GM19035 (cell line): ENCODE results near the gene ADAMTS17.
"Not testable (repeated sequence)": the region's sequence is repeated elsewhere in the genome, so short reads cannot be mapped to it uniquely, and the experiment has no call there.

Experiments
- ATAC-seq: cut with Tn5 transposase; IDR thresholded peaks from one replicate; pipeline ENCODE4 v1.9.1; 2021; ENCODE audit not compliant: unreplicated experiment

Gene ADAMTS17

DNA sequence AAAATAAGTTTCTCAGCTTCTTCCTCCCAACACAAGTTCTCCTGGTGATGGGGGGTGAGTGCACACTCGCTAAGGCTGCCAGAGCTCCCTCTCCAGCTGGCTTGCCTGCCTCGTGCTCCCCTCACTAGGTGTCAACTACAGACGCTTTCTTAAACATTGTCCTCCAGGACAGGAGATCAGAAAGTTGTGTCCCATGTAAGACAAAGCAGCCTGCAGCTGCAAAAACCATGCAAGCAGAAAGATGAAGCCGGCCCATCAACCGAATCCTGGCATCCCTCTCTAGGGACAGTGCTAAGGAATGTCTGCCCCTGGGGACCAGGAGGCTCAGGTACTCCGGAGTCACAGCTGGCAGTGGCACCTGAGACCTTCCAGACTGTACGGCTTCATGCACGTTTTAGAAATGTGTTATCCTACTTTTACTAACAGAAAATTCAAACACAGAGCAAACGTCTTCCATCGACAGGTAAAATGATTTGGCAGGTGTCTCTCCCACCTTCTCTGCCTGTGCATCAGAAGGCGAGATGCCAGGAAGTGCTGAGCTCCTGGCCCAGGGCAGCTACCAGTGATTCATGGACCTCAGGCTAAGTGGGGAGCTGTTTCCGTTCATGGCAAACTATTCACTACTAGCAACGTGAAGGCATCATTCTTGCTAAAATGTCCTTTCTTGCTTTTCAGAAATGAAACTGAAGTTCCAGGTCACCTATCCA lies 246.1 kb downstream of the ADAMTS17 start:
- ATAC-seq, result no peak

DNA sequence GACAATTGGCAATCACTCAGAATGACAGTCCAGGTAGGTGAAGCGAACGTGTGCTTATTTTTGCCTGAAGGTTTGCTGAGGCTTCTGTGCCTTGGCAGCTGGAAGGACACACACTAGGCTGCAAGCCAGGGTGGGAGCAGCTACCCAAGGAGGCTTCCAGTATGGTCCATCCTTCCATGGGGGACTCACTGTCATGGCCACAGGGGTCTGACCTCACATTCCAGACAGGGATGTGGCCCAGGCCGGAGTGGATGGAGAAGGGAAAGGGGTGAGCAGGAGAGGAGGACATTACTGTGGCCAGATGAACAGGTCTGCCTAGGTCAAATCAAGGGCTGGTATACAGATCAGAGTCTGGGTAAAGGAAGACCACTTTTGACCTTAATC lies 247.7 kb downstream of the ADAMTS17 start:
- ATAC-seq, result no peak

DNA sequence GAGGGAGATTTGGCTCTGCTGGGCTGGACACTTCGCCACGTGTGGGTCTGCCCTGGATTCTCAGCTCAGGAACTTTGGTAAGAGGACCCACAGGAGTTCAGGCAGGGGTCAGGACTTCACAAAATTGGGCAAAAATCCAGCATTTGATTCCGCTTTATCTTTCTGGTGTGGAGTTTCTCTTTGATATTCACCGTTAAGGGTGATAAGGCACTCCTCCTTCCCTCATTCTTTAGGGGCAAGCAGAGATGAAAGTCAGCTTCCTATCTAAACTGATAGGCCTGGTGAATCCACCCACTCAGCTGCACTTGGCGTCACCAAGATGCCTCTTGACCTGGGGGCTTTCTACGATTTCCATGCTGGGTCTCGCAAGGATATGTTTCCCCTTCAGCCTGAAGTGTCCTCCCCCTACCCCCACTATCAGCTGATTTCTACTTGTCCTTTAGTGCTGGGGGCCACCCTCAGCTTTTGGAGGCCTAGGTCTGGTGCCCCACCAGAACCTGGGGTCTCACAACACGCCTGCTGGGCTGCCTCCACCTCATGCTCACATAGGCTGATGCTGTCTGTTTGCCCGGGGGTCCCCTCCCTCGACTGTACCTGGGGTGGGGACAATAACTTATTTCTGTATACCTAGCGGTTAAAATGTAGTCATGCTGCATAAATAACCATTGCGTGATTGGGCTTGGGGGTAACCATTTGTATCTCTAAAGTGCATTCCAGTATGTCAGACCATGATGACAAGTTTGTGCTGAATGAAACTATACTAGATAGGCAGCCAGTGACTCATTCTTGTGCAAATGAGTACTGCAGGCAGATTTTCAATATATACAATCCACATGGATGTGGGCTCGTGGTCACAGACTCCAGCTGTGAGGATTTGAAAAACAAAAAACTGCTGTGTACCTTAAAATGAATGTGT lies 248.3 kb downstream of the ADAMTS17 start:
- ATAC-seq, result no peak

DNA sequence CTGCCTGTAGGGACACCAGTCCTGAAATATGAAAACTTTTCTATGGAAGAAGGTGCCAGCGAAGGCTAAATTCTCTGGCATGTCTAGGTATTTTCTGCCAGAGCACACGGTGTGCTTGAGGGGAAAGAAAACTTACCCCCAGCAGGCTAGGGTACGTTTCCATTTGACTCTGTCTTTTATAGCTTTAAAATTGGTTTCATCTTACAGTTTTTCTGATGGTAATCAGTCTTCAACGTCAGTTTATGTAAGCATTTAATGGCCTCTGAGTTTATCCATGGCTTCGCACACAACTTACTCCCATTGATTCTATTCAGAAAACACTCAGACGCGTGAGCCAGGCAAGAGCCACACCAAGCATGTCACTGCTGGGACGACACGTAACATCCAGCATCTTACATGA lies 249.7 kb downstream of the ADAMTS17 start:
- no peak for ATAC-seq

DNA sequence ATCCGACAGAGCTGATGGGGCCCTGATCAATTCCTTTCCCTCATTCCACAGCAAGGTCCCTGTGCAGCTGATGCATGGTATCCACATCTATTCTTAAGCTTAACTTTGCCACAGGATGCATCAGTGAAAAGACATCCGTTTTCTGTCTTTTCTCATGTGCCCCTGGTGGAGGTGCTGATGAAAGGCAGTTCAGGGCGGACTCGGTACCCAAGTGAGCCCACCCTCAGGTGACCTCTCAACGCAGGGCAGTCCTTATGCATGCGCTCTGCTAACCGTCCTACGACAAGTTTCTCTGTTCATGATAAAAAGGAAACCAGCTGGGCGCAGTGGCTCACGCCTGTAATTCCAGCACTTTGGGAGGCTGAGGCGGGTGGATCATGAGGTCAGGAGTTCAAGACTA lies 251.4 kb downstream of the ADAMTS17 start:
- ATAC-seq, result no peak

DNA sequence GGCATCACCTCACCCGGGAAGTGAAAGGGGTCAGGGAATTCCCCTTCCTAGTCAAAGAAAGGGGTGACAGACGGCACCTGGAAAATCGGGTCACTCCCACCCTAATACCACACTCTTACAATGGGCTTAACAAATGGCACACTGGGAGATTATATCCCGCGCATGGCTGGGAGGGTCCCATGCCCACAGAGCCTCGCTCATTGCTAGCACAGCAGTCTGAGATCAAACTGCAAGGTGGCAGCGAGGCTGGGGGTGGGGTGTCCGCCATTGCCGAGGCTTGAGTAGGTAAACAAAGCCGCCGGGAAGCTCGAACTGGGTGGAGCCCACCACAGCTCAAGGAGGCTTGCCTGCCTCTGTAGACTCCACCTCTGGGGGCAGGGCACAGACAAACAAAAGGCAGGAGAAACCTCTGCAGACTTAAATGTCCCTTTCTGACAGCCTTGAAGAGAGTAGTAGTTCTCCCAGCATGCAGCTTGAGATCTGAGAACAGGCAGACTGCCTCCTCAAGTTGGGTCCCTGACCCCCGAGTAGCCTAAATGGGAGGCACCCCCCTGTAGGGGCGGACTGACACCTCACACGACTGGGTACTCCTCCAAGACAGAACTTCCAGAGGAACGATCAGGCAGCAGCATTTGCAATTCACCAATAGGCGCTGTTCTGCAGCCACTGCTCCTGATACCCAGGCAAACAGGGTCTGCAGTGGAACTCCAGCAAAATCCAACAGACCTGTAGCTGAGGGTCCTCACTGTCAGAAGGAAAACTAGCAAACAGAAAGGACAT lies 257.5 kb downstream of the ADAMTS17 start:
- ATAC-seq, result not testable (repeated sequence)

- ATAC-seq, result no peak
These were observed 258.2 kb downstream of the ADAMTS17 start for GRCh38 chr15:100083572-100083971.

DNA sequence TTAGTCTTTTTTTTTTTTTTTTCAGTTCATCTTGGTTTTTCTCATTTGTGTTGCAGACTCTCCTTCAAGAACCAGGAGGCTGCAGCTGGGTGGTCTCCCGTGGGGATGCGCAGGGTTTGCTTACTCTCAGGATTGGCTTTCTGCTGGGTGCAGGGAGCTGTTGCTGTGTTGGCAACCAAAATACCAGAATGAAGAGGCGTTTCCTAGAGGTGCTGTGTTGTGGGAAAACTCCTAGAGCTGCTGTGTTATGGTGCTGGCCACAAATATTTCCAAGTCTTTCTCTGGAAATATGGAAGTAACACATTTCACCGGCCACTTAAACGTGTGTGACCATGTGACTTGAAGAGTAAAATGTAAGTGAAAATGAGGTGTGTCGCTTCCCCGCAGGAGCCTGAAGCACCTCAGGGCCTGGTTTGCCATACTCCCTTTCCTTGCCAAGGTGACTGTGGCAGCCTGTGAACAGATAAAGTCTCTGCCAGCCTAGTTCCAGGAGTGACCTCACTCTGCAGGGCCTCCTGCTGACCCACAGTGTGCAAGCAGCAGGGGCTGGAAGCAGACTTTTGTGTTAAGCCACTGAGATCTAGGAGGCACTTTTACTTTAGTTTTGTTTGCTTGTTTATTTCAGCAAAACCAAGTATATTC lies 258.9 kb downstream of the ADAMTS17 start:
- no peak for ATAC-seq

DNA sequence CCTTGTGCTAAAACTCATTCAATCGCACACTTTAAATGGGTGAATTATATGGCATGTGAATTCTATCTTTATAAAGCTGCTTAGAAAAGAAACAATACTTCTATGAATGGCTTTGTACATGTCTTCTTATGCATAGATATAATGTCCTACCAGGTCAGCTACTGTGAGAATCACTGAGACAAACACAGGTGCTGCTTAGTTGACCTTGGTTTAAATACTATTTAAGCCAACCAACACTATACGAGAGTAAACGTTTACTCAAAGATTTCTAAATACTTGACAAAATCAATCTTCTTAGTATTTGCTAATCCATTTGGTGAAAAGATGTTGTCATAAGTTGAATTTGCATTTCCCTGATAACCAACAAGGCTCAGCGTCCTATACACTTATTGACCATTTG lies 260.3 kb downstream of the ADAMTS17 start:
- ATAC-seq, result no peak

GRCh38 chr15:100078511-100079220 lies 263.1 kb downstream of the ADAMTS17 start:
- ATAC-seq, result no peak

DNA sequence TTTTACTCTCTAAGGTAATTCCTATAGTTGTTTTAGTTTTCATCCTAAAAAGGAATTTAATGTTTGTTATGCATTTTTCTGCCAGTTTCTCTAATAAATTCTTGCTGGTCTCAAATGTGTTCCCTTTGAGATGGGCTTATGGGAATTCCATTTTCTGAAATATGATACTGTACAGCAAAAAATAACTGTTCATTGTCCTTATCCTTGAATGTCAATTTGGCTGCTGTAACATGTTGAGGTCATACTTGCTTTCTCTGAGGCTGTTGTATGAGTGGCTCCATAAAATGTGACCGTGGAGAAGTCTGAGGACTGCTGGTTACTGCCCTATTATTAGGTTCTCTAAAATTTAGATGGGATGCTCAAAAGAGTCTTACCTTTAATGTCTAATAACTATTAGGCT lies 266.5 kb downstream of the ADAMTS17 start:
- ATAC-seq, result no peak

DNA sequence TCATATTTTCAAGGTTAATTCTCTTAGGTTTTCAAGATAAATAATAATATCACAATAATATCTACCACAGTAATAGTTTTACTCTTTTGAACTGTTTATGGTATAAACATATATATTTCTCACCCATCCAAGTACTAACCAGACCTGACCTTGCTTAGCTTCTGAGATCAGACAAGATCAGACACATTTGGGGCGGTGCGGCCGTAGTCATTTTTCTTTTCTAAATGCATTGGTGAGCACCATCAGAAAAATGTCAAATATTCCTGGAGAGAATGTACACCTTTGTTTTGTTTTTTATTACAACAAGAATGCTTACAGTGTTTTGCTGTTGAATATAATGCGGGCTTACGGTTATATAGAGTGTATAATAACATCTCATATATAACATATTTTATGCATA lies 267.8 kb downstream of the ADAMTS17 start:
- ATAC-seq, result no peak

DNA sequence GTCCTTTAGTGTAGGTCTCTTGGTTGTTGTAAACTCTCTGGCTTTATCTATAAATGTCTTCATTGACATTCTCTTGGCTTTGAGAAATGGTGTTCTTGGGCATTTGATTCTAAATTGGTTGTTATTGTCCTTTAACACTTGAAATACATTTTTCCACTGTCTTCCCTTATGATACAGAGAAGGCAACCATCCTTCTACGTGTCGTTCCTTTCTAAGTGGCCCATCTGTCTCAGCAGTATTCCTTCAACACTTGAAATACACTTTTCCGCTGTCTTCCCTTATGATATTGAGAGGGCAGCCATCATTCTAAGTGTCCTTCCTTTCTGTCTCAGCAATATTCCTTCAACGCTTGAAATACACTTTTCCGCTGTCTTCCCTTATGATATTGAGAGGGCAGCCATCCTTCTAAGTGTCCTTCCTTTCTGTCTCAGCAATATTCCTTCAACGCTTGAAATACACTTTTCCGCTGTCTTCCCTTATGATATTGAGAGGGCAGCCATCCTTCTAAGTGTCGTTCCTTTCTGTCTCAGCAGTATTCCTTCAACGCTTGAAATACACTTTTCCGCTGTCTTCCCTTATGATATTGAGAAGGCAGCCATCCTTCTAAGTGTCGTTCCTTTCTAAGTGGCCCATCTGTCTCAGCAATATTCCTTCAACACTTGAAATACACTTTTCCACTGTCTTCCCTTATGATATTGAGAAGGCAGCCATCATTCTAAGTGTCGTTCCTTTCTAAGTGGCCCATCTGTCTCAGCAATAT lies 275.1 kb downstream of the ADAMTS17 start:
- ATAC-seq, result not testable (repeated sequence)

DNA sequence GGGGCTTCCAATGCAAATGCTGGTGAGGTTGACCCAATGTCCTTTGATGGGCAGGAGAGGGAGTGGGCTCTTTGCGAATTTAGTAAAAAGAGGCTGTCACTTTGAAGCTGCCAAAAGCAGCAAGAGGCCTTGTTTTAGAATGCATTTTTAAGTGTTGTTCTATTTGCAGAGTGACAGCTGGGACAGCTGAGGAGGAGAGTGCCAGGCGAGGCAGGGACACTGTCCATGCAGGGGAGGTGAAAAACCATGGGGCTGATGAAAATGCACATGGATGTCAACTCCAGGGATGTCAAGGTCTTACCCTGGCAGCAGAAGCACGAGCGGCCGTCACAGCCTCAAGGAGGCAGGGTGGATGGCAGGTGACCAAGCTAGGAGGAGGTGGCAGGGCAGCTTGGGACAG lies 279.8 kb downstream of the ADAMTS17 start:
- no peak for ATAC-seq

GRCh38 chr15:100060276-100060926 lies 281.4 kb downstream of the ADAMTS17 start:
- ATAC-seq, result no peak

DNA sequence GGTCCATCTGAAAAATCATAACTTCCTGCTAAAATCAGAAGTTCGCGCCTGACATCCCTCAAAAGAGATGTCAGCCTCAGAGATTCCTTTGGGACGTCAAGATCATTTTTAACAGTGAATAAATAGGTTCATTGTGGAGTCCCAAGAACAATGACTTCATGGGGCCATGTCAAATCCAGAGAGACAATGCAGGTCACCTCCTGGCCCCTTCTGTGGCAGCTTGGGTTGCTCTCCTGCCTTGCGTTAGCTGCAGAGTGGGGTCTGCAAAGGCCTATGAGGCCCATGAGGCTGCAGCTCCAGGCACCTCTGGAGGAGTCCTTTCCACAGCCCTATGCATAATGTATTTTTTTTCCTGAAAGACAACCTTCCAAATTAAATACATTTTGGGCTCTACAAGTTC lies 282.3 kb downstream of the ADAMTS17 start:
- no peak for ATAC-seq

DNA sequence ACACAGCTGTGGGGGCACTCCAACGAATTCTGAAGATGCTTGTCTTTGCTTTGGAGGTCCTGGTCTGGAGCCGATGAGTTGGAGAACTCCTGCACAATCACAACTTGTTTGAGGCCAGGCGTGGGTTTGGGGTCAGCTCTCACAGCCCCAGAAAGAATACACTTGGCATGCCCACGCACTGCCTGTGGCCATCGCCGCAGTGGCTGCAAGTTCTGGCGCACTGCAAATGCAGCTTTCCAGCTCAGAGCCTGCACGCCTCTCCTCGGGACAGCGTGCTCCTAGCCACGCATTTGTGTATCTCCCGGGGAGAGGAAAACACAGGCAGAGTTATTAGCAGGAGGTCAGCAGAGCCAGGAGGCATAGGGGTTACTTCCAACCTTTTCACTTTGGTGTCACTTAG lies 282.7 kb downstream of the ADAMTS17 start:
- ATAC-seq, result no peak

GRCh38 chr15:100058458-100058857 lies 283.3 kb downstream of the ADAMTS17 start:
- ATAC-seq, result no peak

- no peak for ATAC-seq
These were observed 284.5 kb downstream of the ADAMTS17 start for GRCh38 chr15:100057281-100057680.
